DND-41 (cell line): Measurements from ENCODE around the gene NOXA1.

ENCODE experiments used
- CTCF ChIP-seq: IDR thresholded peaks from 2 replicates; pipeline ENCODE4 v1.5.1; 2012; ENCODE audit warnings: borderline replicate concordance, low read length, moderate library complexity, mild to moderate bottlenecking; ENCODE audit not compliant: poor library complexity, severe bottlenecking; ENCODE audit errors: extremely low read depth
- EZH2 ChIP-seq: IDR thresholded peaks from 3 replicates; pipeline ENCODE4 v1.6.1; 2012; ENCODE audit warnings: borderline replicate concordance, low read depth, mild to moderate bottlenecking, moderate library complexity, low read length, inconsistent platforms; ENCODE audit not compliant: severe bottlenecking

GRCh38 chr9:137467161-137467581 lies 44.0 kb downstream of the NOXA1 start:
- TF ChIP-seq EZH2 (no peak), CTCF (no peak)
